Stimulated activated CD8-positive, alpha-beta memory T cell treated with anti-CD3 and anti-CD28 coated beads, Interleukin-15, amount 100 ng/mL, for 24 hours (primary cell): ENCODE data around the gene CACNA2D2.

Experiments
- DNase-seq: peaks from one replicate; pipeline ENCODE4 v3.0.0-alpha.2; 2020; ENCODE audit warnings: low read depth

The CACNA2D2 gene

GRCh38 chr3:50345008-50345407, 158.4 kb downstream of the CACNA2D2 start:
- no peak for DNase-seq

GRCh38 chr3:50342813-50343633, 160.4 kb downstream of the CACNA2D2 start:
- no peak for DNase-seq

DNA sequence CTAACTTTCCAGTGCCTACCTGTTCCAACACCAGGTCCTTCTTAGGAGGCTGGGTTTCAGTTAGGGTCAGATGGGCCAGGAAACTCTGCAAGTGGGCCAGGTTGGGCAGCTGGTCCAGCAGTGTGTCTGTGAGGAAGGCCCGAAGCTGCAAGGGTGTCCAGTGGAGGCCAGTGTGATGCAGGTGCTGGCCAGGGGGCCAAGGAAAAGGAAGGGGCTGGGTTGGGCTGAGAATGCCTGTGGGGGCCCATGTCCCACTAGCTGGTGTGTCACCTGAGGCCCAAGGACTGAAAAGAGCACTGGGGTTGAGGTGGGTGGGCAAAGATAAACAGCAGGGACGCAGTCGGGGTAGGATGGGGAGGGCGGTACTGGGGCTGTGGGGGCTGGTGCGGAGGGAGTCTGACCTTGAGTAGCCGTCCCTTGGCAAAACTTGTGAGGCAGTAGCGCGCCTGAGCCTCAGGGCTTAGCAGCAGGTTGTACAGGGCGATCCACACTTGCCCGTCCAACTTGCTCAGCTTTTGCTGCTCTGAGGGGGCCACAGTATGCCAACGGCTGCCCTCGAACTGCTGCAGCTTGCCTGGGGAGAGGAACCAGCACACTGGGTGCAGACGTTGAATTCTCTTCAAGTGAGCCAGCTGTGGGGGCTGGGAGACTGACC, 161.3 kb downstream of the CACNA2D2 start:
- no peak for DNase-seq

GRCh38 chr3:50341537-50341936, 161.9 kb downstream of the CACNA2D2 start:
- no peak for DNase-seq

DNA sequence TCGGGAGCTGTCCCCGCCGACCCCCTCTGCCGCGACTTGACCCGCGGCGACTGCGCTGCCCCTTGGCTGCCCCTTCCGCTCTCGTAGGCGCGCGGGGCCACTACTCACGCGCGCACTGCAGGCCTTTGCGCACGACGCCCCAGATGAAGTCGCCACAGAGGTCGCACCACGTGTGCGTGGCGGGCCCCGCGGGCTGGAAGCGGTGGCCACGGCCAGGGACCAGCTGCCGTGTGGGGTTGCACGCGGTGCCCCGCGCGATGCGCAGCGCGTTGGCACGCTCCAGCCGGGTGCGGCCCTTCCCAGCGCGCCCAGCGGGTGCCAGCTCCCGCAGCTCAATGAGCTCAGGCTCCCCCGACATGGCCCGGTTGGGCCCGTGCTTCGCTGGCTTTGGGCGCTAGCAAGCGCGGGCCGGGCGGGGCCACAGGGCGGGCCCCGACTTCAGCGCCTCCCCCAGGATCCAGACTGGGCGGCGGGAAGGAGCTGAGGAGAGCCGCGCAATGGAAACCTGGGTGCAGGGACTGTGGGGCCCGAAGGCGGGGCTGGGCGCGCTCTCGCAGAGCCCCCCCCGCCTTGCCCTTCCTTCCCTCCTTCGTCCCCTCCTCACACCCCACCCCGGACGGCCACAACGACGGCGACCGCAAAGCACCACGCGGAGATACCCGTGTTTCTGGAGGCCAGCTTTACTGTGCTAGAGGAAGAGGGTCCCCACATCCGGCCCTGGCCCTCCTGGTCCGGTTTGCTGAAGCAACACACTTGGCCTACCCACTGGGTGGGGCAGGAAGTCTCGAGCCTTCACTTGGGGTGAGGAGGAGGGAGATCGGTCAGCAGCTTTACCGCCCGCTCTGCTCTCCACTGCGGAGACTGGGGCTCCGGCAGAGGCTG, 162.7 kb downstream of the CACNA2D2 start, which contains the start of gene RASSF1:
RASSF1 (minus strand) TSS at position 389 of the 882 bp plus-strand sequence; CDS start at position 358, 31 bp downstream.
- no peak for DNase-seq

DNA sequence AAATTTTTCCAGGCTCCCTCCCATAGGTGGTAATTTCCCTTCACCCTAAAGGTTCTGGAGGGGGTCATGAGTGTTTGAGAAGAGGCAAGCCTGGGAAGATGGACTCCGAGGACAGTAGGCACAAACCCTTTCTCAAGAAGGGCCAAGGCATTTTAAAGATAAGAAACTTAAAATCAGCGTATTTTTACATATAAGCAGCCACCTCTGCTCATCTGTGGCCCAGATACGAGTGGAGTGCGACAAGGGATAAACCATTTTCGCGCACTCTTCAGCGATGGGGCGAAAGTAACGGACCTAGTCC, 163.3 kb downstream of the CACNA2D2 start:
- DNase-seq: no peak

DNA sequence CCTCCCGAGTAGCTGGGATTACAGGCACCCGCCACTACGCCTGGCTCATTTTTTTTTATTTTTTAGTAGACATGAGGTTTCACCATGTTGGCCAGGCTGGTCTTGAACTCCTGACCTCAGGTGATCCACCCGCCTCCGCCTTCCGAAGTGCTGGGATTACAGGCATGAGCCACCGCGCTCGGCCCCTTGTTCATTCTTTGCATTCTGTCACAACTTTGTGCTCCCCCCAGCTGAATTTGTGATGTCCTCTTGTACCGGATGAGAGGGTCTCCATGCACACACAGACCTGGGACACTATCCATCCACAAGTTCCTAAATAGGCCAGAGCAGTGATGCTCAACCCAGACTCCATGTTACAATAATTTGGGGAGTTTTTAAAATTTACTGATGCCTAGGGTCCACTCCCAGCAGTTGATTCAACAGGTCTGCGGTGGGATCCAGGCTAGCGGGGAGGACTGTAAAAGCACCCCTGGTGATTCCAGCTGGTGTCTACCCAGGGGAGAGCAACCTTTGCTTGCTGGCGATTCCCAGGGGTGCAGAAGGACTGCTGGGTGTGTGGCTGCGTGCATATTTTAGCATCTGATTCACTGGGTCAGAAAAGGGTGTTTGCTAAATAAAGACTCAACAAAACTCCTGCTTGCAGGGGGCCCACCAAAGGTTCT, 163.8 kb downstream of the CACNA2D2 start:
- DNase-seq: no peak

- DNase-seq: no peak
Observed at GRCh38 chr3:50338965-50339364, 164.5 kb downstream of the CACNA2D2 start.

GRCh38 chr3:50337175-50337861, 166.1 kb downstream of the CACNA2D2 start:
- DNase-seq: peak; percentile 85

GRCh38 chr3:50336452-50337174, 166.8 kb downstream of the CACNA2D2 start:
- no peak for DNase-seq

DNA sequence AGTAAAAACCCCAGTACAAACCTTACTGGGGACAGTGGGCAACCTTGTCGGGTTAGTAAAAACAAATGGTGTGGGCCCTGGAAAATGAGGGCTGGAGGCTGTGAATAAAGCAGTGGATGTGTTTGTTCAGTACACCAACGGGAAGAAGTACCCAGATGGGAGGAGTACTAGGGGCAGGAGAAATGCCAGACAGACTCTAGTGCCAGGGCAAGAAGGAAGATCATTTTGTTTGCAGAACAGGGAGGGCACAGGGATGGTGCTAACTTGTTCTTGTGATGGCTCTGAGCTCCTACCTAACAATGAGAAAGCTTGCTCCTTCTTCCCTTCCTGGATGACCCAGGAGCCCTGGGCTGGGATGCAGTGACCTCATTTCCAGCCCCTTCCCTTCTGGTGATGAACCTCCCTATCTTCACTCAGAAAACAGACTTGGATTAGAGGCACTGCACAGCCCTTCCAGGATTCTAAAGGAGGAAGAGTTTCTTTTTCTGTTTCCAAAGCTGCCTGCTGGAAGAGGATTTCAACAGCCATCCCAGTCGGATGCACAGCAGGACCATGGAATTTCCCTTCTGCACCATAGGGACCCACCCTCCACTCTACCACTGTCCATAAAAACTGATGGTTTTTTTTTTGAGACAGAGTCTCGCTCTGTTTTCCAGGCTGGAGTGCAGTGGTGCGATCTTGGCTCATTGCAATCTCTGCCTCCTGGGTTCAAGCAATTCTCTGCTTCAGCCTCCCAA, 168.9 kb downstream of the CACNA2D2 start:
- no peak for DNase-seq

- DNase-seq: no peak
Observed at GRCh38 chr3:50333744-50334328, 169.6 kb downstream of the CACNA2D2 start.

GRCh38 chr3:50331364-50331907, 172.0 kb downstream of the CACNA2D2 start:
- no peak for DNase-seq

GRCh38 chr3:50330330-50330729, 173.1 kb downstream of the CACNA2D2 start:
- DNase-seq: no peak

DNA sequence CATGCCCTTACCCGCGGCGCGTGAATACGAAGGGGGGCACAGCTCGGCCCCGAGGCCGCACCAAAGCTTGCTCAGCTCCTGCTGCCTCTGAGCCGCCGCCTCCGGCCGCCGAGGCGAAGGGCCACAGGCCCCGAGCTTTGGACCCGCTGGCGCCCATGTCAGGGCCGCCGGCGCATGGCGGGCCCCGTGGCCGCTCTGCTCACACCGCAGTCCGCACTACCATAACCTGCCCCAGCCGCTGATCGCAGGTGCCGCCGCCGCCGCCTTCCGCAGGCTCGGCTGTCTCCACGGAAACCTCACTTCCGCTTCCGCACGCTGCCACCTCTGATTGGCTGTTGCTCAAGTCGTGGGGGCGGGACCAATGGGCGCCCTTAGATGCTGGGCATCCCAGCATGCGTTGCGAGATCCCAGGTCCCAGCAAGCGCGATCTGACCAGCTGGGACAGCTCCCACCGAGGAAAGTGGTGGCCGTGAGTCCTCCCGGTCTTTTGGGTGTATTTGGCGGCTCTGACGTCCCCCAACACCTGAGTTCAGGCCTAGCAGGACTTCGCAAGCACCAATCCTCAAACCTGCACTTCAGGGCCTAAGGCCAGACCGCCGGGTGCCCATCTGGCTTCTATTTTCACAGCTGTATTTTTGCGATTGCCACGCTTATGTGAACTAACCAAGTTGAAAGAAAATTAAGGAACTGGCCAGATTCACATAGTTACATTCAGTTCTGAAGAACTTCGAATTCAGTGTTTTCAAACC, 175.3 kb downstream of the CACNA2D2 start, which contains the start of gene TUSC2:
TUSC2 (minus strand) TSS at position 281 of the 749 bp plus-strand sequence; CDS start at position 157, 124 bp downstream.
- peak; percentile 79 for DNase-seq

DNA sequence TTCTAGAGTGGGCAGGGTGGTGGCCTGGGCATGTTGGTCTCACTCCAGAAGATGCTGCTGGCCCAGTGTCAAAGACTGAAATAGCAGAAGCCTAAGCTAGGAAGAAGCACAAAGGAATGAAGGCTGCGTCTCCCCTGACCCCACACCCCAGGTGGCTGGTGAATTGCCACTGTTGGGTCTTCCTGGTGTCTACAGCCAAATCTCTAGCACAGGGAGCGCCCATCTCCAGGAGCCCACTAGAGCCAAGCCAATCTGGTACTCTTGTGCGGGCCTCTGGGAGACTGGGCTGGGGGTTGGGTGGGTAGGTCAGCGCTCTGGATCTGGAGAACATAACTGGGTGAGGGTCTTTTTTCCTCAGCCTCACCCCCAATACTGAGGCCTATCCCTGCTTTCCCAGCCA, 176.3 kb downstream of the CACNA2D2 start:
- no peak for DNase-seq

DNA sequence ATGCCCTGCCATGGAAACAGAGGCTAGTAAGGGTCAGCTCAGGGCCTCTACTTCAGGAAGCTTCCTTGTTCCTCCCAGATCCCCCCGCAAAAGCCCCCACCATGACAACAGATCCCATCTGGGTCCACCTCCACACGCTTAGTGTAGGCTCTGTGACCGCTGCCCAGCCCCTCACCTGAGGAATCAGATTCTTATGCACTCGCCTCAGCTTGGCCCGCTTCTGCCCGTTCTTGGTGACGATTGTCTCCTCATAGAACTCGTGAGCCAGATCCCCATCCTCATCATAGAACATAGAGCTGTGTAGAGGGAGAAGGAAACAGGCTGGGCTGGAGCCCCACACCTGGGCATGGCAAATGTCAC, 177.3 kb downstream of the CACNA2D2 start:
- no peak for DNase-seq

DNA sequence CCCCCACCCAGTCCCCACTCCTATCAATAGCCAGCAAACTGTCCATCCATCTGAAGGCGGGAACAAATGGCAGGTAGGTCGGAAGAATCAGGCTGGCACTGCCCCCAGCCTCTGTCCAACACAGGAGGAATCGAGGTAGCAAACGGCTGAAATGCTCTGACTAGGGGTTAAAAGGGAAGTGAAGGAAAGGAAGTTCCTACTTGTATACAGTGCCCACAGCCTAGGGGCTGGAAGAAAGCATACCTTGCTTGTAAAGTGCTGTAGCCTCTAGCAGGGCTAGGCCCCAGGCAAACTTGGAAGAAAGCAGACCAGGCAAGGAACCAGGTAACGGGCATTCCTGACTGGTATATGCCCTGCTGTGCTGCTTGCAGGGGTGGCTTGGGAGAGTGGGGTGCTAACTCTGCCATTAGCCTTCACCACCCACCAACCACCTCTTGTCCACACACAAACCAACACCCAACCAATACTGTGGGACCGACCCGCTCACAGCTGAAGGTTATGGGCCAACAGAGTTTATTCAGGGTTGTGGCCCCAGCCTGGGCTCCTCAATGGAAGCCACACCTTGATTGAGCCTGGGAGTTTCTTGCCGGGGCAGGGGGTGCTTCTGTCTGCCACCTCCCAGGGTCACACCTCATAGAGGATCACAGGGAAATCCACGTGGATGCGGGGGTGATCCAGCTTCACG, 177.8 kb downstream of the CACNA2D2 start:
- DNase-seq: no peak
